HepG2 (cell line): ENCODE results near the gene CORO7. TPM values are rescaled to one million over a fixed set of nuclear protein-coding genes. Genes with fewer than 3 reads are reported as not detected.
A peak's percentile ranks its signal among the peaks of the same experiment; 100 is the strongest.

Experiments used
- ATF7 ChIP-seq, 2 experiments: fragments of 450-650 bp in 1 of 2; sonication (generic) in 1 of 2; formaldehyde crosslinking in 1 of 2; IDR thresholded peaks; 2 replicates each; pipeline versions ENCODE4 v1.4.0 to v1.6.1; 2016 to 2020; ENCODE audit warnings: antibody characterized with exemption in 1 of 2, mild to moderate bottlenecking in 1 of 2, missing genetic modification reagents in 1 of 2
- DMAP1 ChIP-seq: IDR thresholded peaks from 2 replicates; pipeline ENCODE4 v1.6.1; 2016
- FOXA1 ChIP-seq, 2 experiments: fragments of 450-650 bp in 1 of 2; sonication (generic) in 1 of 2; formaldehyde crosslinking in 1 of 2; IDR thresholded peaks; 2 replicates each; pipeline versions ENCODE4 v1.4.0 to v1.6.1; 2016 to 2020; ENCODE audit warnings: missing genetic modification reagents in 1 of 2
- FOXC1 ChIP-seq: sonication (generic); formaldehyde crosslinking; IDR thresholded peaks from 2 replicates; pipeline ENCODE4 v1.8.0; 2022; ENCODE audit warnings: mild to moderate bottlenecking, missing genetic modification reagents, borderline replicate concordance
- FOXP1 ChIP-seq, 2 experiments: fragments of 450-650 bp in 1 of 2; IDR thresholded peaks; 2 replicates each; pipeline ENCODE4 v1.6.1; 2017 to 2018; ENCODE audit warnings: antibody characterized with exemption in 1 of 2
- HMGA1 ChIP-seq: sonication (generic); formaldehyde crosslinking; conservative IDR thresholded peaks from 2 replicates; pipeline ENCODE4 v1.4.0; 2020; ENCODE audit warnings: missing genetic modification reagents
- HNRNPK ChIP-seq: fragments of 200-400 bp; formaldehyde crosslinking; IDR thresholded peaks from 2 replicates; pipeline ENCODE4 v1.6.1; 2018; ENCODE audit warnings: low read length, low read depth, moderate library complexity, mild to moderate bottlenecking; ENCODE audit not compliant: poor library complexity, severe bottlenecking
- MED1 ChIP-seq: sonication (generic); formaldehyde crosslinking; IDR thresholded peaks from 2 replicates; pipeline ENCODE4 v1.4.0; 2020; ENCODE audit warnings: missing genetic modification reagents
- MED13 ChIP-seq: sonication (generic); formaldehyde crosslinking; IDR thresholded peaks from 2 replicates; pipeline ENCODE4 v1.5.0; 2020; ENCODE audit warnings: missing genetic modification reagents
- NCOA2 ChIP-seq: sonication (generic); formaldehyde crosslinking; IDR thresholded peaks from 2 replicates; pipeline ENCODE4 v1.8.0; 2022; ENCODE audit warnings: inconsistent platforms
- NFATC3 ChIP-seq: sonication (generic); formaldehyde crosslinking; IDR thresholded peaks from 2 replicates; pipeline ENCODE4 v1.5.1; 2020; ENCODE audit warnings: mild to moderate bottlenecking, missing genetic modification reagents
- NR2F1 ChIP-seq, 2 experiments: fragments of 450-650 bp in 1 of 2; formaldehyde crosslinking in 1 of 2; IDR thresholded peaks; 2 replicates each; pipeline versions ENCODE4 v1.5.0 to v1.6.1; 2016 to 2020; ENCODE audit warnings: mild to moderate bottlenecking in 1 of 2, missing compliant biosample characterization in 1 of 2, missing genetic modification reagents in 1 of 2, moderate library complexity in 1 of 2
- NR3C1 ChIP-seq: sonication (generic); formaldehyde crosslinking; IDR thresholded peaks from 2 replicates; pipeline ENCODE4 v1.4.0; 2020; ENCODE audit warnings: missing genetic modification reagents
- ZC3H13 ChIP-seq: sonication (generic); formaldehyde crosslinking; IDR thresholded peaks from 2 replicates; pipeline ENCODE4 v1.8.1; 2023; ENCODE audit warnings: mild to moderate bottlenecking, missing genetic modification reagents, moderate library complexity
- ZKSCAN8 ChIP-seq: IDR thresholded peaks from 2 replicates; pipeline ENCODE4 v1.6.1; 2016; ENCODE audit warnings: borderline replicate concordance, missing genetic modification reagents, missing compliant biosample characterization
- ZMAT3 ChIP-seq: sonication (generic); formaldehyde crosslinking; conservative IDR thresholded peaks from 2 replicates; pipeline ENCODE4 v1.7.0; 2021; ENCODE audit warnings: missing genetic modification reagents
- ZNF546 ChIP-seq: sonication (generic); formaldehyde crosslinking; conservative IDR thresholded peaks from 2 replicates; pipeline ENCODE4 v1.8.1; 2023; ENCODE audit warnings: mild to moderate bottlenecking, missing genetic modification reagents
- ZNF644 ChIP-seq: IDR thresholded peaks from 2 replicates; pipeline ENCODE4 v1.6.1; 2016; ENCODE audit warnings: low read depth
- ZSCAN30 ChIP-seq: sonication (generic); formaldehyde crosslinking; IDR thresholded peaks from 2 replicates; pipeline ENCODE4 v1.5.0; 2020; ENCODE audit warnings: mild to moderate bottlenecking, missing genetic modification reagents
- polyA plus RNA-seq, 8 experiments: library from polyadenylated mRNA; depleted of rRNA in 3 of 8; stranded (reverse) in 7 of 8; unstranded in 1 of 8; fragments of >200 nt; fragmentation: Illumina TruSeq in 4 of 8; extraction: Trizol in 4 of 8; gene quantifications; 2 replicates each; pipeline versions ENCODE4 v1.2.1 to v1.2.3, GENCODE V29; 2011 to 2016; ENCODE audit warnings: low read depth in 4 of 8, missing spikeins in 1 of 8, mixed read lengths in 1 of 8; ENCODE audit not compliant: insufficient read depth in 1 of 8
- total RNA-seq, 5 experiments: library from RNA; depleted of rRNA; stranded (reverse); fragments of >200 nt; fragmentation: Illumina TruSeq; extraction: Trizol; gene quantifications; 2 replicates each; pipeline ENCODE4 v1.2.3, GENCODE V29; 2016; ENCODE audit warnings: low read depth in 1 of 5
- TF ChIP-seq, protein P1 (sequence below), 2 experiments: sonication (generic) in 1 of 2; formaldehyde crosslinking in 1 of 2; IDR thresholded peaks; 2 replicates each; pipeline versions ENCODE4 v1.4.0 to v1.6.1; 2018 to 2020; ENCODE audit warnings: missing genetic modification reagents in 2 of 2, borderline replicate concordance in 1 of 2, low read depth in 1 of 2, mild to moderate bottlenecking in 1 of 2, missing biosample characterization in 1 of 2
- TF ChIP-seq, protein P2 (sequence below): sonication (generic); formaldehyde crosslinking; IDR thresholded peaks from 2 replicates; pipeline ENCODE4 v1.4.0; 2020; ENCODE audit warnings: missing genetic modification reagents
- TF ChIP-seq, protein P3 (sequence below): sonication (generic); formaldehyde crosslinking; IDR thresholded peaks from 2 replicates; pipeline ENCODE4 v1.4.0; 2020; ENCODE audit warnings: missing genetic modification reagents, mild to moderate bottlenecking, borderline replicate concordance

CORO7 gene
- total and polyA plus RNA-seq, 2 of the 13 experiments (the other 11 are each of a cell fraction or from before 2014, with no cell fraction given): 9.9 to 14.3 TPM

DNA sequence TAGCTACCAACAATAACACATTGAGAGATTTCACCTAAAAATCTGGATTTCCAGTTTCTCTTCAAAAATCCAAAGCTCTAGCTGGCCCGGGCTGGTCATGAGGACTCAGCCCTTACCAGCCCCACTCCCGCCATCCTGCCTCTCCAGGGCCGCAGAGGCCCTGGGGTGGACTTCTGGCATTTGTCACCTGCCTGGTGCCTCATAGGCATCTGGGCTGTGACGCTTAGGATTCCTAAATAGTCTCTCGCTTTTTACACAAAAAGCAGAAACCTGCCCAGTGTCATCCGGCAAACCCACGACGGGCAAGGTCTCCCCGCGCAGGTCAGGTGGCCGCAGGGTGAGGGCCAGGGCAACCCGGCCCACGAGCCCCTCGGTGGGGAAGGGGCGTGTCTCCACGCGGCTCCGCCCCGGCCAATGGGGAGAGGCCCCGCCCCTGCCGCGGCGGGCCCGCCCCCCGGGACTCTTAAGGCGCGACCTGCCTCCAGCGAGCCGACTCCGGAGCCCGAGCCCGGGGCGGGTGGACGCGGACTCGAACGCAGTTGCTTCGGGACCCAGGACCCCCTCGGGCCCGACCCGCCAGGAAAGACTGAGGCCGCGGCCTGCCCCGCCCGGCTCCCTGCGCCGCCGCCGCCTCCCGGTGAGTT is 44.9 kb downstream of the CORO7 start, which contains the start of gene VASN (continued):
- TF ChIP-seq ATF7 (IDR thresholded peaks at IDR 0.05): no peak
- no peak for TF ChIP-seq ATF7 (CRISPR knock-in tag; IDR thresholded peaks at IDR 0.05)
- TF ChIP-seq HNRNPK: peak; percentile 52
- no peak for TF ChIP-seq DMAP1 (CRISPR knock-in tag)
- TF ChIP-seq, protein P1, sequence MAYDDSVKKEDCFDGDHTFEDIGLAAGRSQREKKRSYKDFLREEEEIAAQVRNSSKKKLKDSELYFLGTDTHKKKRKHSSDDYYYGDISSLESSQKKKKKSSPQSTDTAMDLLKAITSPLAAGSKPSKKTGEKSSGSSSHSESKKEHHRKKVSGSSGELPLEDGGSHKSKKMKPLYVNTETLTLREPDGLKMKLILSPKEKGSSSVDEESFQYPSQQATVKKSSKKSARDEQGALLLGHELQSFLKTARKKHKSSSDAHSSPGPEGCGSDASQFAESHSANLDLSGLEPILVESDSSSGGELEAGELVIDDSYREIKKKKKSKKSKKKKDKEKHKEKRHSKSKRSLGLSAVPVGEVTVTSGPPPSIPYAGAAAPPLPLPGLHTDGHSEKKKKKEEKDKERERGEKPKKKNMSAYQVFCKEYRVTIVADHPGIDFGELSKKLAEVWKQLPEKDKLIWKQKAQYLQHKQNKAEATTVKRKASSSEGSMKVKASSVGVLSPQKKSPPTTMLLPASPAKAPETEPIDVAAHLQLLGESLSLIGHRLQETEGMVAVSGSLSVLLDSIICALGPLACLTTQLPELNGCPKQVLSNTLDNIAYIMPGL (CRISPR knock-in tag; IDR thresholded peaks at IDR 0.05; ENCODE audit: borderline replicate concordance in 1 of 2, low read depth in 1 of 2): peak in 1 of 2 experiments; percentile 62; a peak in 1 of 4 replicates
- TF ChIP-seq NR2F1 (CRISPR knock-in tag; IDR thresholded peaks at IDR 0.05): no peak
- TF ChIP-seq ZNF644 (CRISPR knock-in tag): no peak
- TF ChIP-seq ZSCAN30 (CRISPR knock-in tag): no peak
- TF ChIP-seq HMGA1 (CRISPR knock-in tag): no peak
- no peak for TF ChIP-seq ZKSCAN8 (CRISPR knock-in tag)
- no peak for TF ChIP-seq FOXC1 (CRISPR knock-in tag)
- TF ChIP-seq MED1 (CRISPR knock-in tag): peak; percentile 31; the same call in 1 of the 2 replicates
- peak; percentile 81 for TF ChIP-seq ZMAT3 (CRISPR knock-in tag)
- no peak; the same call in 1 of the 2 replicates for TF ChIP-seq NFATC3 (CRISPR knock-in tag)
- TF ChIP-seq ZNF546: no peak
- TF ChIP-seq MED13 (CRISPR knock-in tag): peak; percentile 89
- TF ChIP-seq, protein P2, sequence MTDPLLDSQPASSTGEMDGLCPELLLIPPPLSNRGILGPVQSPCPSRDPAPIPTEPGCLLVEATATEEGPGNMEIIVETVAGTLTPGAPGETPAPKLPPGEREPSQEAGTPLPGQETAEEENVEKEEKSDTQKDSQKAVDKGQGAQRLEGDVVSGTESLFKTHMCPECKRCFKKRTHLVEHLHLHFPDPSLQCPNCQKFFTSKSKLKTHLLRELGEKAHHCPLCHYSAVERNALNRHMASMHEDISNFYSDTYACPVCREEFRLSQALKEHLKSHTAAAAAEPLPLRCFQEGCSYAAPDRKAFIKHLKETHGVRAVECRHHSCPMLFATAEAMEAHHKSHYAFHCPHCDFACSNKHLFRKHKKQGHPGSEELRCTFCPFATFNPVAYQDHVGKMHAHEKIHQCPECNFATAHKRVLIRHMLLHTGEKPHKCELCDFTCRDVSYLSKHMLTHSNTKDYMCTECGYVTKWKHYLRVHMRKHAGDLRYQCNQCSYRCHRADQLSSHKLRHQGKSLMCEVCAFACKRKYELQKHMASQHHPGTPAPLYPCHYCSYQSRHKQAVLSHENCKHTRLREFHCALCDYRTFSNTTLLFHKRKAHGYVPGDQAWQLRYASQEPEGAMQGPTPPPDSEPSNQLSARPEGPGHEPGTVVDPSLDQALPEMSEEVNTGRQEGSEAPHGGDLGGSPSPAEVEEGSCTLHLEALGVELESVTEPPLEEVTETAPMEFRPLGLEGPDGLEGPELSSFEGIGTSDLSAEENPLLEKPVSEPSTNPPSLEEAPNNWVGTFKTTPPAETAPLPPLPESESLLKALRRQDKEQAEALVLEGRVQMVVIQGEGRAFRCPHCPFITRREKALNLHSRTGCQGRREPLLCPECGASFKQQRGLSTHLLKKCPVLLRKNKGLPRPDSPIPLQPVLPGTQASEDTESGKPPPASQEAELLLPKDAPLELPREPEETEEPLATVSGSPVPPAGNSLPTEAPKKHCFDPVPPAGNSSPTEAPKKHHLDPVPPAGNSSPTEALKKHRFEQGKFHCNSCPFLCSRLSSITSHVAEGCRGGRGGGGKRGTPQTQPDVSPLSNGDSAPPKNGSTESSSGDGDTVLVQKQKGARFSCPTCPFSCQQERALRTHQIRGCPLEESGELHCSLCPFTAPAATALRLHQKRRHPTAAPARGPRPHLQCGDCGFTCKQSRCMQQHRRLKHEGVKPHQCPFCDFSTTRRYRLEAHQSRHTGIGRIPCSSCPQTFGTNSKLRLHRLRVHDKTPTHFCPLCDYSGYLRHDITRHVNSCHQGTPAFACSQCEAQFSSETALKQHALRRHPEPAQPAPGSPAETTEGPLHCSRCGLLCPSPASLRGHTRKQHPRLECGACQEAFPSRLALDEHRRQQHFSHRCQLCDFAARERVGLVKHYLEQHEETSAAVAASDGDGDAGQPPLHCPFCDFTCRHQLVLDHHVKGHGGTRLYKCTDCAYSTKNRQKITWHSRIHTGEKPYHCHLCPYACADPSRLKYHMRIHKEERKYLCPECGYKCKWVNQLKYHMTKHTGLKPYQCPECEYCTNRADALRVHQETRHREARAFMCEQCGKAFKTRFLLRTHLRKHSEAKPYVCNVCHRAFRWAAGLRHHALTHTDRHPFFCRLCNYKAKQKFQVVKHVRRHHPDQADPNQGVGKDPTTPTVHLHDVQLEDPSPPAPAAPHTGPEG (CRISPR knock-in tag): peak; percentile 79
- TF ChIP-seq, protein P3, sequence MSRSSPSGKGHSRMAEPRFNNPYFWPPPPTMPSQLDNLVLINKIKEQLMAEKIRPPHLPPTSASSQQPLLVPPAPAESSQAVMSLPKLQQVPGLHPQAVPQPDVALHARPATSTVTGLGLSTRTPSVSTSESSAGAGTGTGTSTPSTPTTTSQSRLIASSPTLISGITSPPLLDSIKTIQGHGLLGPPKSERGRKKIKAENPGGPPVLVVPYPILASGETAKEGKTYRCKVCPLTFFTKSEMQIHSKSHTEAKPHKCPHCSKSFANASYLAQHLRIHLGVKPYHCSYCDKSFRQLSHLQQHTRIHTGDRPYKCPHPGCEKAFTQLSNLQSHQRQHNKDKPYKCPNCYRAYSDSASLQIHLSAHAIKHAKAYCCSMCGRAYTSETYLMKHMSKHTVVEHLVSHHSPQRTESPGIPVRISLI (CRISPR knock-in tag): no peak
- no peak for TF ChIP-seq NCOA2 (CRISPR knock-in tag)
- TF ChIP-seq FOXP1 (IDR thresholded peaks at IDR 0.05): no peak
- no peak for TF ChIP-seq FOXP1 (CRISPR knock-in tag; IDR thresholded peaks at IDR 0.05)
- no peak for TF ChIP-seq ZC3H13
- no peak for TF ChIP-seq FOXA1 (IDR thresholded peaks at IDR 0.05)
- TF ChIP-seq FOXA1 (CRISPR knock-in tag; IDR thresholded peaks at IDR 0.05): no peak
- TF ChIP-seq NR3C1 (CRISPR knock-in tag): no peak
